NCI-H1436 treated with DMSO at 0.1 percent for 48 hours (cell line): ENCODE measurements around the gene CD72.
A peak's percentile ranks its signal among the peaks of the same experiment; 100 is the strongest.
"Not testable (repeated sequence)": the region's sequence is repeated elsewhere in the genome, so short reads cannot be mapped to it uniquely, and the experiment has no call there.

ENCODE experiments used
- DNase-seq: peaks from one replicate; lab custom pipeline; 2025; lab: John Stamatoyannopoulos, UW

Gene CD72

DNA sequence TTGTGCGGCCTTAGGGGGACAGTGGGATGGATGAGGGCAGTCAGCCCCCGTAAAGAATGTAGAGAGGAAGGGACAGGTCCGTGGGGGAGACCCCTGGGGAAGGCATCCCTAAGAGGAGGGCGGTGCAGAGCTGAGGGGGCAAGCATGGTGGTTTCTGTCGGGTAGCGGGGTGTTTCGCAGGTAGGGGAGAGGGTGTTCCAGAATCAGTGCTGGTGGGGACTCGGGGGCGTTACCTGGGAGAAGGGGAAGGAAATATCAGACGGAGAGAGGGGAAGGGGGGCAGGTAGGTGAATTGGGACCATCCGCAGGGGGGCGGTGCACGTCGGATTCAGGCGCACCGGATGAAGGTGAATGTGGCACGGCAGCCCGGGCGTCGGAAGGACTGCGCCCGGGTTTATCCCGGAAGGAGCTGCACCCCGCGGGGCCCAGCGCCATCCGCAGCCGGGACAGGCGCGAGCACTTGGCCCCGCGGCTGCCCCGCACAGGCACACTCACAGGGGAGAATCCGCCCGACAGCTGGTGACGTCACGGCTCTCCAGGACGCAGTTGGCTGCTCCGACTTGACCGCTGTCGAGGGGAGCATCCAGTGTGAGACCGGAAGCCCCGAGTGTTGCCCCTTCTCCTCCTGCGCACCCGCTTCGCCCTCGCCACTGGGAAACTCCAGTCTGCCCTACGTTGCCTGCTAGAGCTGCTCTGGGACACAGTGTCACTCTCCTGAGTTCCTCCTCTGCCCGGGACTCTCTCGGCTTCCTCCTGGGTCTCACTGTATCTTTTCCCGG, 1.3 kb downstream of the CD72 start:
- DNase-seq = no peak

DNA sequence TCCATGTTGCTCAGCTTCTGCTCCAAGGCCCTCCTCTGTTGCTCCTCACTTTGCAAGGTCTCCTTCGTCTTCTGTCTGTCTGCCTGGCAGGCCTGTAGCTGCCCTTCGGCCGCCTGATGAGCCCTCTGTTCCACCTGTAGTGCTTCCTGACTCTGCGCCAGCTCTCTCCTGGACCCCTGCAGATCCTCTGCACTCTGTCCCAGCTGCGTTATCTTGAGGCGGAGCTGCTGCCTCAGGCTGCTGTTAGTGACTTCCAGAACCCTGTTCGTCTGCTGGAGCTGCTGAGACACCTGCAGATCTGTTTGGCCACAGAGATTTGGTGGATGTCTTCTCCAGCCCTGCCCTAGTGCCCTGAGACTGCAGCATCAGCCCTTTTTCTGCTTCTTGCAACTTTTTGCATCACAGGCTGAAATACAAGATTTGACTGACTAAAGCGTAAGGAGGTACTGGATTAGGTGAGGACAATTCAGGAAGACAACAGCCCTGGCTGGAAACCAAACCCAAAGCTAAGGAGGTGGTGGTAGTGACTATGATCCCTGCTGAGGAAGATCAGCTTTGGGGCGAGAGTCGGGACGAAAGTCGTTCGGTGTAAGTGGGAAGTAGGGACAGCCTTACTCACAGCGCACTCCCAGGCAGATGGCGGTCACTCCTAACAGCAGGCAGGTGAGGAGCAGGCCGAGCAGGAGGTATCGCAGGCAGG, 2.1 kb downstream of the CD72 start:
- DNase-seq = no peak

DNA sequence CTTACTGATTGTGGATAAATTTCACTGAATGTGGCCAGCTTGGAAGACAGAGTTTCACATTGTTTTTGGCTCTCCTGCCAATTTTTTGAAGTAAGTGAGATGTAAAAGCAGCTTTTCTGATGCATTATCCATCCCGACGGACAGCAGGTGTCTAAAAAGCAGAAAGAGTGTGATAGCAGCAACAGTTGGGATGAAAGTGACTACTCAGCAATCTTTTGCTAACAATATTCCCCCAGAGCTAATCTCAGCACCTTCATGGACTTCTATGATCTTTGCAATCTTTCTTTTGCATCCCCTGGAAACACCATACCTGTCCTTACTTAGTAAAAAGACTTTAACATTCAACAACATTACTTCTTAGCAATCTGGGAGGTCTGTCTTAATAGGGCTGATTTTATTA, 5.4 kb downstream of the CD72 start:
- no peak for DNase-seq

DNA sequence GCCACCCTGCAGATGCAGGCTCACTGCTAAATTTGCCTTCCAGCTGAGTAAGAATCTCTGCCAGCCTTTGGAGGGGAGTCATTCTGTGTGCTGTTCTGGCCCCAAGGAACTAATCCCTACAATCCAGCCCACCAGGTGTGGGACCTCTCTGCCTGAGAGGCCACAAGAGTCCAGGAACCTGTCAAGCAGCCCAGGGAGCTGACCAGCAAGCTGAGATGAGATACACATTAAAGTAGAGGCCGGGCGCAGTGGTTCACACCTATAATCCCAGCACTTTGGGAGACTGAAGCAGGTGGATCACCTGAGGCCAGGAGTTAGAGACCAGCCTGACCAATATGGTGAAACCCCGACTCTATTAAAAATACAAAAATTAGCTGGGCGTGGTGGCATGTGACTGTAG, 6.1 kb downstream of the CD72 start:
- DNase-seq = not testable (repeated sequence)

DNA sequence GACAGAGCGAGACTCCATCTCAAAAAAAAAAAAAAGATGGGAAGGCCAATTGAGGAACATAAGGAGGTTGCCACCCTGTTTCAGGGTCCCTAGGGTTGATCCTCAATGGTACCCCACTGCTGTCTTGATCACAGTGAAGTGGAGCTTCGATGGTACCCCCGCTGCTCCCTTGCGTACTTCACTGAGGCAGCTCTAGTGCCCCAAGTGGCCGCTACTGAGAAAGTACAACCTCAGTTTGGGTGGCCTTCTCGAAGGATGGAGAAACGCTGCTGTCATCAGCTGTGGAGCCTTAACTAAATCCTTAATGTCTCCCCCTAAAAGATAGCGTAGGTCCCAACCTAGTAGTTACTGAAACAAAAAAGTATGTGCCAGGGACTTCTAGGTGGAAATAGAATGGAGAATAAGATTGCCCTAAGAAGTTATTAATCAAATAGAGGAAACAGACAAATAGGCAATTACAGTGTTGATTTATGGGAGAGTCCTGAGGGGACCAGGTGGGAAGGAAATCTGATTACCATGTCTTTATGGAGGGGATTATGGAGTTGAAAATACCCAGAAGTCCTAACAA, 6.9 kb downstream of the CD72 start:
- no peak for DNase-seq

DNA sequence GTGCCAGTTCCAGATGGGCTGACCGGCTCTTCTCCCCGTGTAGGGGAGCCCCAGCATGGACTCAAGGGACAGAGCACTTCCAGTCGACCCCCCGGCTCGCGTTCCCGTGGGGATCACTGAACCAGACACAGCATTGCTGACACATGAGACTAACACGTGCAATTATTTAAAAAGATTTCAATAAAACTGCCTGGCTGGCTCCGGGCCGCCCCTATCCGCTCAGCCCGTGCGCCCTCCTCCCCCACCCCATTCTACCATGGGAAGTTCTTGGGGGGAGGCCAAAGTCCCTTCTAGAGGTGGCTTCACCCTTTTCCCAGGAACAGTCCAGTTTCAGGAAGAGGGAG, 8.4 kb downstream of the CD72 start:
- DNase-seq = no peak

DNA sequence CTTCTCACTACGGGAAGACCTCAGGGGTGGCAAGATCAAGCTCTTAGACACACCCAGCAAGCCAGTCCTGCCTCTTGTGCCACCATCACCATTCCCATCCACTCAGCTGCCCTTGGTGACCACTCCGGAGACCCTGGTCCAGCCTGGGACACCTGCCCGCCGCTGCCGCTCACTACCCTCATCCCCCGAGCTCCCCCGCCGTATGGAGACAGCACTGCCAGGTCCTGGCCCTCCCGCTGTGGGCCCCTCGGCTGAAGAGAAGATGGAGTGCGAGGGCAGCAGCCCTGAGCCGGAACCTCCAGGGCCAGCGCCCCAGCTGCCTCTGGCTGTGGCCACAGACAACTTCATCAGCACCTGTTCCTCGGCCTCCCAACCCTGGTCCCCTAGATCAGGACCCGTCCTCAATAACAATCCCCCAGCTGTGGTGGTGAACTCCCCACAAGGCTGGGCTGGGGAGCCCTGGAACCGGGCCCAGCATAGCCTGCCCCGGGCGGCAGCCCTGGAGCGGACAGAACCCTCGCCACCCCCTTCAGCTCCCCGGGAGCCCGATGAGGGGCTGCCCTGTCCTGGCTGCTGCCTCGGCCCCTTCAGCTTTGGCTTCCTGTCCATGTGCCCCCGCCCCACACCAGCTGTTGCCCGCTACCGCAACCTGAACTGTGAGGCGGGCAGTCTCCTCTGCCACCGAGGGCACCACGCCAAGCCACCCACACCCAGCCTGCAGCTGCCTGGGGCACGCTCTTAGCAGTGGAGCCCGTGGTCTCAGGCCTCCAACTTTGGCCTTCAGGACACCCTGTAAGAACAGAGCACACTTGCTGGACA, 9.0 kb downstream of the CD72 start:
- no peak for DNase-seq

DNA sequence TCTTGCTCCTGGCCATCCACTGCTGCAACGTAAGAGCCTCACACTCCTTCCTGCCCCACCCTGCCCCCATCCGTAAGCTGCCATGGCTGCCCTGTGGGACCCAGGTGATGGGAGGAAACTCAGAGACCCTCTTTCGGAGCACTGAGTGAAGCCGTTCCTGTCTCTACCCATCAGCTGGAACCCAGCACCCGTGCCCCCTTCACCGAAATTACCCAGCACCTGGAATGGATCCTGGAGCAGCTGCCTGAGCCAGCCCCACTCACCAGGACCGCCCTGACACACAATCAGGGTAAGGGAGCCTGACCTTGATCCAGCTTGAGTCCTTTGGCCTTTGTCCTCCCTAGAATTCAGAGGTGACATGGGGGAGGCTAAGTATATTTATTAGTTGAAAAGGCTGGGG, 10.0 kb downstream of the CD72 start:
- no peak for DNase-seq

DNA sequence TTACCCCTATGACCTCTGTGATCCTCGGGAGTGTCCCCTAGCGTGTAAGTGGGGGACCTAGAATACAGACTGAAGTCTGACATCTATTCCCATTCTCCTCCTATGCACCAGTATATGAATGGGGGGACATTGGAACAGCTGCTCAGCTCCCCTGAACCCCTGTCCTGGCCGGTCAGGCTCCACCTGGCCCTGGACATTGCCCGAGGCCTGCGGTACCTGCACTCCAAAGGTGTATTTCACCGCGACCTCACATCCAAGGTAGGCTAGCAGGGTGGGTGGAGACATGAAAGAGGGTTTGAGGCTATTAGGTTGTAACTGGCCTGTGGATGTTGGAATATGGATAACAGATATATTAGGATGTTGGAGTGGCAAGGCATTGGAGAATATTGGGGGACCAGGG, 11.5 kb downstream of the CD72 start:
- no peak for DNase-seq

DNA sequence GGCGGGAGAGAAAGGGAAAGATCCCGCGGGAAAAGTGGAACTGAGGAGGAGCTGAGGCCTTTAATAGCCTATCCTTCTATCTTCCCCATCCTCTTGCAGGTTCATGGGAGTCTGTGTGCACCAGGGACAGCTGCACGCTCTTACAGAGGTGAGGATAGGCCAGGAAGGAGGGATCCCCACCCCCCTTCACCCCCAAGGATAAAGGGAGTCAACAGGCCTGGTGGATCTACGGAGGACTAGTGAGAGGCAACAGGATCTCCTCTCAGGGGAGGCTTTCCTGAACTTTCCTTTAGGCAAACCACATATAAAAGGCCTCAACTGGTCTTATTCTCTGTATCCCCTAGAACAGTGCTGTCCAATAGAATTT, 12.1 kb downstream of the CD72 start:
- DNase-seq = no peak

DNA sequence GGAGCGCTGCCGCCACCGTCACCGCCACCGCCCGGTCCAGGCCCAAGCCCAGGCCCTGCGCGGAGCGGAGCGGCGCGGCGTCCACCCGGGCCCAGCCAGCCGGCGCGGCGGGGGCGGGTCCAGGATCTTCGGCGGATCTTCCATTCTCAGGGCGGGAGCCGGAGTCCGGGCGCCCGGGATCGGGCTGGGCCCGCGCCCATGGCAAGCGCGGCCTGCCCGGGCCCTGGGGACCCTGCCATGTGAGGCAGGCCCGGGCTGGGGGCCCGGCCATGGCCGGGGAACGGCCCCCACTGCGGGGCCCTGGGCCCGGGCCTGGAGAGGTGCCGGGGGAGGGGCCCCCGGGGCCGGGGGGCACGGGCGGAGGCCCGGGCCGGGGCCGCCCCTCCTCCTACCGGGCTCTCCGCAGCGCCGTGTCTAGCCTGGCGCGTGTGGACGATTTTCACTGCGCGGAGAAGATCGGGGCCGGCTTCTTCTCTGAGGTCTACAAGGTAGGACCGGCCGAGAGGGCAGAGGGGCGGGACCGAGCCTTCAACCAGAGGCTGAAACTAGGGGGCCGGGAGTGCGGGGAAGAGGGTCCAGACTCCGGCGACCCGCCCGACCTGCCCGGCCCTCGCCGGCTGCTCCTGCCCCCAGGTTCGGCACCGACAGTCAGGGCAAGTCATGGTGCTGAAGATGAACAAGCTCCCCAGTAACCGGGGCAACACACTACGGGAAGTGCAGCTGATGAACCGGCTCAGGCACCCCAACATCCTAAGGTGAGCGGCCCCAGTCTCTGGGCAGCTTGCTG, 12.7 kb downstream of the CD72 start:
- DNase-seq = no peak

DNA sequence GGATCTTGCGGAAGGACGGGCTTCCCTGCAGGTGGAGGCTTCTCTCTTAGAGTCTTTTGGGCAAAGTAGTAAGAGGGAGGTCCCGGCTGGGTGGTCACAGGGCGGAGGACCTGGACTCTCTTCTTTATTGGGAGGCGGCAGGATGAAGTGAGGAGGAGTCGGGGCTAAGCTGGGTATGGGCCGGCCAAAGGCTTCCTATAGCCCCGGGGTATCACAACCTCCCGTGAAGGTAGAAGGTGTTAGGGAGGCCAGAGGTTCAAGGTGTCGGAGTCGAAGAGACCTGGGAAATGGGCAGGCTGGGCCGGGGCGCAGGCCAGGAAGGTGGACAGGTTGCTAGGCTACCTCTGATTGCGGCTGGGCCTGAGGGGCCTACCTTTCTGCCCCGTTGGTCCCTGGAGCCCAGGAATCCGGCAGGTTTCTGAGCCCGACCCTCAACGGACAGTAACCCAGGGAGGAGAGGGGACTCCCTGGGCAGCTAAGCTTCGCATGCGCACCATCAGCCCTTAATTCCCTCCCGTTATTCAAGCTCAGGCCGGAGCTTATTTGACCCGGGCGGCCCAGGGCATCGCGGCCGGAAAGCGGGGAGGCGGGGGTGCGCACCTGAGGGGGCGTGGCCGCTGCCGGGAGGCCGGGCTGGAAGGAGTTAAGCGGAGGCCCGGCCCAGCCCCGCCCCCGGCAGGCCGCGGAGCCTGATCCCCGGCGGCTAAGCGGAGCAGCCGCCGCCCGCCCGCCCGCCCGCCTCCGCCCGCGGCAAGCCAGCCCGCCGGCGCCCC, 13.4 kb downstream of the CD72 start, which contains the start of gene TESK1:
TESK1 (plus strand) TSS at position 685 of the 773 bp plus-strand sequence. CDS start 358 bp downstream, outside the sequence.
- DNase-seq = no peak

DNA sequence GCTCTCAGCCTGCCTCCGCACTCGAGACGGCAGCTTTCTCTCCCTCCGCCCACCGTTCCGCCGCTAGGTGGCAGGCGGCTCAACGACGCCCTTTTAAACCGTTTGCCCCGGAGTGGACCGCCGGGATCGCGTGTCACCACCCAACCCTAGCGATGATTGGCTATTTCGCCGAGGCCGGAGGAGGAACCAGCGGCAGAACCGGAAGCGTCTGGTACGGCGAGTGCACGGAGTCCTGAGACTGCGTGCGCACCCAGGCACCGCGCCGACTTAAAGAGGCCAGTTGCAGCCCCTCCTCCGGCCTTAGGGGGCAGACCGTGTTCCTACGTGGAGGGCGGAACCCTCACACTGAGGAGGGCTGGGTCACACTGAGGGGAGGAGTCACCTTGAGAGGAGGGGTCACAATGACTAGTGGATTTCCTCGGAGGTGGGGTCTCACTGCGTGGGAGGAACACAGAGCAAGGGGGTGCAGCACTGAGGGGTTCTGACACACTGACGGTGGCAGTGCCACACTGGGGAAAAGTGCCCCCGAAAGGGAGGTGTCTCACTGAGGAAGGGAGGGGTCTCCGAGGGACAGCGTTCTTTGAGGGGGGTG, 14.1 kb downstream of the CD72 start:
- DNase-seq = peak; percentile 97

DNA sequence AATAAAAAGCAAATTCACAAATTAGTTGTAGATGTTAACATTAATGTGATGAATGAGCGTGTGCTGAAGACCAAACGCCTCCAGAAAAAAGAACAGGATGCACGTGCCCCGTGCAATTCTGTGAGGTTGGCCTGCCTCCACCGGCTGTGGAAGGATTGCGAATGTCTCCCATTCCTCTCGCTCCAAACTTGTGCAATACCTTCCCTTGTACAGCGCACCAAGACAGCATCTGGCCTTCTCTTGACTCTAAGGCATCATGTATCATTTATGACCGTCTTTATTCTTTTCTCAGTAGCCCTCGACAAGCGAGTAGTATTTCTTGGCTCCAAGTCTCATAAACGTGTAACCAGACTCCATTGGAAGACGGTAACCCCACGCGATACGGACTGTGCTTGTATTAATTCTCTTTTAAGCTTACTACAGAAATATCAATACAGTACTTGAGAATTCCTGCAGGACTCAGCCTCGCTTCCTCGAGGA, 14.7 kb downstream of the CD72 start:
- no peak for DNase-seq

DNA sequence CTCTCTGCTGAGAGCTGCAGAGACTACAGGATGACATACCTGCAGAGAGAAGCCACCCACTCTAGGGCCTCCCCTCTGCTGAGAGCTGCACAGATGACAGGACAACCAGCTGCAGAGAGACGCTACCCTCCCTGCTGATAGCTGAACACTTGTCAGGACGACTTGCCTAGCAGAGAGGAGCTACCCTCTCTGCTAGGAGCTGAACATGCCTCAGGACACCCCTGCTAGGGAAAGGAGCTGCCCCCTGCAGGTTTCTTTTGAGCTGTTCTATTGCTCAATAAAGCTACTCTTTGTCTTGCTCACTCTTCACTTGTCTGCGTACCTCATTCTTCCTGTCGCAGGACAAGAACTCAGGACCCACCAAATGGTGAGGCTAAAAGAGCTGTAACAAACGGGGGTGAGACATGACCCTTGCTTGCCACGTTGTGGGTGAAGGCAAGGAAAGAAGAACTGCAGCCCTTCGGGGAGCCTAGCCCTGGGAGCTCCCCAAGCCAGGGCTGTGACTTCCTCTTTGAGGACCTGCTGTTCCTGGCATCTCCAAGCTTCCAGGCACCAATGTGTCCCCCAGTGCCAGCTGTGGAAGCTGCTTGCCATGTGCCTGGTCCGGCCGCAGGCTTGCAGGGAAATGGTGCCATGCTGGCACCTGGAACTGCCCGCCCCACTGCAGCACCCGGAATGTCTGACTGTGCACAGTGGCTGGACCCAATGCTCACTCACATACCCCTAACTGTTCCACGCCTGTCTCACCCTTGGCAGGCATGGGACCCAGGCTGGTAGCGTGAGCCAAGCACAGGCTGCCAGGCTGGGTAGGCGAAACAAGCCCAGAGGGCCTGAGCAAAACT, 18.2 kb downstream of the CD72 start:
- no peak for DNase-seq

DNA sequence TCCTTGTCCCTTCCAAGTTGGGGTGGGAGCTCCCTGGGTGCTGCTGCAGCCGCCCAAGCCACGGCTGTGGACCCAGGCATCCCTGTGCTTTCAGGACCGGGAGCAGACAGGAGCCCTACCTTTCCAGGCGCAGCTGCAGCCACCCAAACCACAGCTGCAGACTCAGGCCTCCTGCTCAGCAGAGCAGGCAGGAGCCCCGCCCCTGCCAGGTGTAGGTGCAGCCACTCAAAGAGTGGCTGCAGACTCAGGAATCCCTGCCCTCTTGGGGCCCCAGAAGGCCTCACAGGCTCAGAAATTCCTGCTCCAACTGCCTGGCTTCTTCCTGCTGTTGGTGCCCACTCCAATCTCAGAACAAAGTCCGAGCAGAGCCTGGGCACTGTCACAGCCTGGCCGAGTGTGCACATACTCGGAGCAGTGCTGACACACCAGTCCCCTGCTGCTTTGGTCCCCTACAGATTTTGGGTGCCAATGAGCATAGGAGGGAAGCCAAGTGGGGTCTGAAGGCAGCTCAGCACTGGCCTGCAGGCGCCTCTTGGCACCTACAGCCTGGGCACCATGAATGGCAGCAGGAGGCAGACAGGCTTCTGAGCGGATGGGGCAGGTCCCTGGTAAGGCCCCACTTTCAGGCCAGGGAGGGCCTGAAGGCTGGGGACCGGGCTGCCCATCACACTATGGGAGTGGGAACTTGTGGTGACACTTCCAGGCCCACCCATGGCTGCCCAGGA, 19.2 kb downstream of the CD72 start:
- no peak for DNase-seq

DNA sequence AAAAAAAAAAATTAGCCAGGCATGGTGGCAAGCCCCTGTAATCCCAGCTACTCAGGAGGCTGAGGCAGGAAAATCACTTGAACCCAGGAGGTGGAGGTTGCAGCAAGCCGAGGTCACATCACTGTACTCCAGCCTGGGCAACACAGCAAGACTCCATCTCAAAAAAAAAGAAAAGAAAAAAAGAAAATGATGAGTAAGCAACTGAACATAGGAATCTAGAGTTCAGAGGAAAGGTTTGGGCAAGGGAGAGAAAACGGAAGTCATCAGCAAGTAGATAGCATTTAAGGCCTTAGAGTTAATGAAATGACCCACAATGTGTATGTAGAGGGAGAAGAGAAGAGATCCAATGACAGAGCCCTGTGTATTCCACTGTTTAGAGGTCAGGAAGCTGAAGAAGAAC, 21.3 kb downstream of the CD72 start:
- DNase-seq = not testable (repeated sequence)

DNA sequence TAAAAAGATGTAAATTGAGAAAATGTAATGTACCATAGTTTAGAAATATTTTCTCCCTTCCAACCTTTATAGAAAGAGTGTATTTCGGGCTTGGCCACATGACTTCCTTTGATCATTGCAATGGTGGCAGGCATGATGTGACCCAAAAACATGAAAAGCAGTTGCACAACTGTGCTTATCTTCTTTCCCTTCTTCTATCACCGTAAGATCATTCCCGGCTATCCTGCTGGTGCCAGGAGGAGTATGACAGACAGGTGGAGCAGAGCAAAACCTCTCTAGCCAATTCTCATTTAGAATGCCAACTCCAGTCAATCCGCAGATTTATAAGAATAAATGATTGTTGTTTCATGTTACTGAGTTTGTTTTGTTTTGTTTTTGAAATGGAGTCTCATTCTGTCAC, 23.7 kb downstream of the CD72 start:
- DNase-seq = no peak

DNA sequence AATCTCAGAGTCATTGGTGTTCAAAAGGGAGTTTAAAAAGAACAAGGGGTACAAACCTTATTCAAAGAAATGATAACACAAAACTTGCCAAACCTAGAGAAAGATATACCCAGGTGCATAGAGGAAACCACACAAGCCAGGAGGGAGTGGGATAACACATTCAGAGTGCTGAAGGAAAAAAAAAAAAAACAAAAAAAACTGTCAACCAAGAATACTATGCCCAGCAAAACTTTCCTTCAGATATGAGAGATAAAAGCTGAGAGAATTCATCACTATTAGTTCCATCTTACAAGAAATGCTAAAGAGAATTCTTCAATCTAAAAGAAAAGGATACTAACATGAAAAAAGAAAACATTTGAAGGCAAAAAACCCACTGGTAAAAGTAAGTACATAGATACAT, 24.6 kb downstream of the CD72 start:
- DNase-seq = no peak
